ENCODE data around the gene TMC2.

TMC2 gene

GRCh38 chr20:2544211-2544610 lies 7.8 kb downstream of the TMC2 start:
- Histone ChIP-seq H3K27me3 (ENCODE audit: control insufficient read depth, insufficient read depth, low read length, poor library complexity, severe bottlenecking) (peaks cover 6% of the 10 kb centered on the region), H3K36me3 (ENCODE audit: control insufficient read depth, insufficient read depth, low read length) (no peaks in the 10 kb centered on the region), H3K4me3 (ENCODE audit: insufficient read depth, low read depth, low read length) (no peak overlapping the region), H3K9me3 (ENCODE audit: control insufficient read depth, low read length) (no peaks in the 10 kb centered on the region), H3K27ac (ENCODE audit: insufficient read depth, low read depth, low read length, poor library complexity, severe bottlenecking) (no peak overlapping the region), H3K4me1 (ENCODE audit: control insufficient read depth, insufficient read depth, low read length) (no peaks in the 10 kb centered on the region)
- 86 to 100% methylated on average over 1 of the region's 1 CpG for WGBS, 2 experiments

- H3K4me3 ChIP-seq (ENCODE audit: insufficient read depth, low read depth, low read length), result no peak overlapping the region
- no peaks in the 10 kb centered on the region for H3K36me3 ChIP-seq (ENCODE audit: control insufficient read depth, insufficient read depth, low read length)
- 90% methylated on average over 2 of the region's 2 CpGs for WGBS, 2 experiments
- no peak overlapping the region for H3K27ac ChIP-seq (ENCODE audit: insufficient read depth, low read depth, low read length, poor library complexity, severe bottlenecking)
- no peaks in the 10 kb centered on the region for H3K9me3 ChIP-seq (ENCODE audit: control insufficient read depth, low read length)
- no peaks in the 10 kb centered on the region for H3K4me1 ChIP-seq (ENCODE audit: control insufficient read depth, insufficient read depth, low read length)
- H3K27me3 ChIP-seq (ENCODE audit: control insufficient read depth, insufficient read depth, low read length, poor library complexity, severe bottlenecking), result peaks cover 6% of the 10 kb centered on the region
Measured at GRCh38 chr20:2545594-2545993, 9.2 kb downstream of the TMC2 start.

- Histone ChIP-seq H3K9me3 (ENCODE audit: control insufficient read depth, low read length) (no peaks in the 10 kb centered on the region), H3K27me3 (ENCODE audit: control insufficient read depth, insufficient read depth, low read length, poor library complexity, severe bottlenecking) (peaks cover 80% of the 10 kb centered on the region), H3K36me3 (ENCODE audit: control insufficient read depth, insufficient read depth, low read length) (no peaks in the 10 kb centered on the region), H3K4me3 (ENCODE audit: insufficient read depth, low read depth, low read length) (peak overlapping the region; percentile 12), H3K4me1 (ENCODE audit: control insufficient read depth, insufficient read depth, low read length) (peaks cover 12% of the 10 kb centered on the region), H3K27ac (ENCODE audit: insufficient read depth, low read depth, low read length, poor library complexity, severe bottlenecking) (no peak overlapping the region)
- 41 to 42% methylated on average over 21 to 22 of the region's 22 CpGs for whole genome bisulfite sequencing, 2 experiments
Measured at GRCh38 chr20:2557873-2558580, 21.7 kb downstream of the TMC2 start.

GRCh38 chr20:2558581-2559278 lies 22.4 kb downstream of the TMC2 start:
- H3K27me3 ChIP-seq (ENCODE audit: control insufficient read depth, insufficient read depth, low read length, poor library complexity, severe bottlenecking), result peaks cover 78% of the 10 kb centered on the region
- peaks cover 12% of the 10 kb centered on the region for H3K4me1 ChIP-seq (ENCODE audit: control insufficient read depth, insufficient read depth, low read length)
- H3K4me3 ChIP-seq (ENCODE audit: insufficient read depth, low read depth, low read length), result peak overlapping the region; percentile 12
- H3K27ac ChIP-seq (ENCODE audit: insufficient read depth, low read depth, low read length, poor library complexity, severe bottlenecking), result no peak overlapping the region
- WGBS, 2 experiments, result 6% methylated on average over 54 of the region's 54 CpGs
- H3K36me3 ChIP-seq (ENCODE audit: control insufficient read depth, insufficient read depth, low read length), result no peaks in the 10 kb centered on the region
- no peaks in the 10 kb centered on the region for H3K9me3 ChIP-seq (ENCODE audit: control insufficient read depth, low read length)

GRCh38 chr20:2559279-2559626 lies 22.9 kb downstream of the TMC2 start:
- H3K4me1 ChIP-seq (ENCODE audit: control insufficient read depth, insufficient read depth, low read length), result peaks cover 12% of the 10 kb centered on the region
- WGBS, 2 experiments, result 61% methylated on average over 3 of the region's 3 CpGs
- H3K27ac ChIP-seq (ENCODE audit: insufficient read depth, low read depth, low read length, poor library complexity, severe bottlenecking), result no peak overlapping the region
- H3K9me3 ChIP-seq (ENCODE audit: control insufficient read depth, low read length), result no peaks in the 10 kb centered on the region
- no peak overlapping the region for H3K4me3 ChIP-seq (ENCODE audit: insufficient read depth, low read depth, low read length)
- H3K27me3 ChIP-seq (ENCODE audit: control insufficient read depth, insufficient read depth, low read length, poor library complexity, severe bottlenecking), result peaks cover 74% of the 10 kb centered on the region
- H3K36me3 ChIP-seq (ENCODE audit: control insufficient read depth, insufficient read depth, low read length), result no peaks in the 10 kb centered on the region

GRCh38 chr20:2559651-2560050 lies 23.3 kb downstream of the TMC2 start:
- H3K27me3 ChIP-seq (ENCODE audit: control insufficient read depth, insufficient read depth, low read length, poor library complexity, severe bottlenecking), result peaks cover 70% of the 10 kb centered on the region
- WGBS, 2 experiments, result 78 to 84% methylated on average over 5 of the region's 5 CpGs
- no peaks in the 10 kb centered on the region for H3K9me3 ChIP-seq (ENCODE audit: control insufficient read depth, low read length)
- H3K4me3 ChIP-seq (ENCODE audit: insufficient read depth, low read depth, low read length), result no peak overlapping the region
- H3K36me3 ChIP-seq (ENCODE audit: control insufficient read depth, insufficient read depth, low read length), result no peaks in the 10 kb centered on the region
- H3K4me1 ChIP-seq (ENCODE audit: control insufficient read depth, insufficient read depth, low read length), result peaks cover 12% of the 10 kb centered on the region
- H3K27ac ChIP-seq (ENCODE audit: insufficient read depth, low read depth, low read length, poor library complexity, severe bottlenecking), result no peak overlapping the region

GRCh38 chr20:2563116-2563515 lies 26.7 kb downstream of the TMC2 start:
- H3K27me3 ChIP-seq (ENCODE audit: control insufficient read depth, insufficient read depth, low read length, poor library complexity, severe bottlenecking), result peaks cover 42% of the 10 kb centered on the region
- no peaks in the 10 kb centered on the region for H3K9me3 ChIP-seq (ENCODE audit: control insufficient read depth, low read length)
- H3K4me1 ChIP-seq (ENCODE audit: control insufficient read depth, insufficient read depth, low read length), result peaks cover 12% of the 10 kb centered on the region
- no peaks in the 10 kb centered on the region for H3K36me3 ChIP-seq (ENCODE audit: control insufficient read depth, insufficient read depth, low read length)
- H3K4me3 ChIP-seq (ENCODE audit: insufficient read depth, low read depth, low read length), result no peak overlapping the region
- H3K27ac ChIP-seq (ENCODE audit: insufficient read depth, low read depth, low read length, poor library complexity, severe bottlenecking), result no peak overlapping the region
- 83 to 85% methylated on average over 7 to 8 of the region's 8 CpGs for WGBS, 2 experiments

- H3K4me1 ChIP-seq (ENCODE audit: control insufficient read depth, insufficient read depth, low read length), result peaks cover 4% of the 10 kb centered on the region
- H3K9me3 ChIP-seq (ENCODE audit: control insufficient read depth, low read length), result no peaks in the 10 kb centered on the region
- H3K36me3 ChIP-seq (ENCODE audit: control insufficient read depth, insufficient read depth, low read length), result no peaks in the 10 kb centered on the region
- peaks cover 29% of the 10 kb centered on the region for H3K27me3 ChIP-seq (ENCODE audit: control insufficient read depth, insufficient read depth, low read length, poor library complexity, severe bottlenecking)
- H3K27ac ChIP-seq (ENCODE audit: insufficient read depth, low read depth, low read length, poor library complexity, severe bottlenecking), result no peak overlapping the region
- WGBS, 2 experiments, result 69 to 82% methylated on average over 4 of the region's 4 CpGs
- H3K4me3 ChIP-seq (ENCODE audit: insufficient read depth, low read depth, low read length), result no peak overlapping the region
Measured at GRCh38 chr20:2564406-2564805, 28.0 kb downstream of the TMC2 start.

- no peak overlapping the region for H3K4me3 ChIP-seq (ENCODE audit: insufficient read depth, low read depth, low read length)
- H3K27ac ChIP-seq (ENCODE audit: insufficient read depth, low read depth, low read length, poor library complexity, severe bottlenecking), result no peak overlapping the region
- H3K27me3 ChIP-seq (ENCODE audit: control insufficient read depth, insufficient read depth, low read length, poor library complexity, severe bottlenecking), result no peaks in the 10 kb centered on the region
- no peaks in the 10 kb centered on the region for H3K9me3 ChIP-seq (ENCODE audit: control insufficient read depth, low read length)
- no peaks in the 10 kb centered on the region for H3K36me3 ChIP-seq (ENCODE audit: control insufficient read depth, insufficient read depth, low read length)
- no peaks in the 10 kb centered on the region for H3K4me1 ChIP-seq (ENCODE audit: control insufficient read depth, insufficient read depth, low read length)
- 63 to 91% methylated on average over 1 of the region's 1 CpG for WGBS, 2 experiments
Measured at GRCh38 chr20:2575682-2576081, 39.3 kb downstream of the TMC2 start.

GRCh38 chr20:2576317-2576727 lies 39.9 kb downstream of the TMC2 start:
- H3K9me3 ChIP-seq (ENCODE audit: control insufficient read depth, low read length), result no peaks in the 10 kb centered on the region
- WGBS, 2 experiments, result 88 to 91% methylated on average over 5 of the region's 5 CpGs
- no peak overlapping the region for H3K4me3 ChIP-seq (ENCODE audit: insufficient read depth, low read depth, low read length)
- no peaks in the 10 kb centered on the region for H3K27me3 ChIP-seq (ENCODE audit: control insufficient read depth, insufficient read depth, low read length, poor library complexity, severe bottlenecking)
- H3K27ac ChIP-seq (ENCODE audit: insufficient read depth, low read depth, low read length, poor library complexity, severe bottlenecking), result no peak overlapping the region
- H3K4me1 ChIP-seq (ENCODE audit: control insufficient read depth, insufficient read depth, low read length), result no peaks in the 10 kb centered on the region
- H3K36me3 ChIP-seq (ENCODE audit: control insufficient read depth, insufficient read depth, low read length), result no peaks in the 10 kb centered on the region

Measured in ectodermal cell (in vitro differentiated cells).